ENCODE data around the gene CCDC88C. TPM values are rescaled to one million over a fixed set of nuclear protein-coding genes. Genes with fewer than 3 reads are reported as not detected.

The CCDC88C gene
- total RNA-seq, 1 experiment from 2014 or later, result 21.3 TPM

GRCh38 chr14:91238085-91238484, 179.5 kb downstream of the CCDC88C start:
- intact Hi-C loops (cut with micrococcal nuclease; ENCODE audit: unreplicated experiment), result no loop called here

GRCh38 chr14:91237219-91237618, 180.4 kb downstream of the CCDC88C start:
- Histone ChIP-seq H3K27ac (ENCODE audit: low read length) (no peak overlapping the region), H3K4me3 (ENCODE audit: low read depth in 2 of 2, low read length in 2 of 2) (no peak overlapping the region), H3K9me3 (ENCODE audit: control insufficient read depth, insufficient read depth, low read depth, low read length) (no peaks in the 10 kb centered on the region), H3K27me3 (ENCODE audit: control insufficient read depth, insufficient read depth, low read length) (no peaks in the 10 kb centered on the region; the same call in 1 of the 2 replicates), H3K4me1 (ENCODE audit: control insufficient read depth, insufficient read depth, low read length) (no peaks in the 10 kb centered on the region), H3K36me3 (ENCODE audit: control insufficient read depth, insufficient read depth, low read length) (no peaks in the 10 kb centered on the region)
- ATAC-seq, result no peak
- ChIA-PET CTCF (no interaction called here), POLR2A (interaction anchor here (0.6 kb wide), 1 partner anchor 60 kb away, joined by 3 read pairs; no protein-coding TSS in a partner anchor)
- DNase-seq (ENCODE audit: low read depth, low spot score), result no peak
- TF ChIP-seq SIN3A (IDR thresholded peaks at IDR 0.05; ENCODE audit: borderline replicate concordance, insufficient read depth, low read depth, low read length) (no peak), CTCF (IDR thresholded peaks at IDR 0.05) (no peak), TCF7L2 (IDR thresholded peaks at IDR 0.05; ENCODE audit: low read depth, low read length) (no peak)
- intact Hi-C loops (cut with micrococcal nuclease; ENCODE audit: unreplicated experiment) (no loop called here), in situ Hi-C loops (cut with HindIII; ENCODE audit: low pct_unique_long_range_greater_than_20kb, low sequenced_read_pairs) (no loop called here)
- BruUV-seq (replicated peaks), result no TSS peak

More at GRCh38 chr14:91238085-91238484, 179.5 kb downstream of the CCDC88C start:
- no peak for TF ChIP-seq REST (IDR thresholded peaks at IDR 0.05; ENCODE audit: insufficient read depth in 1 of 2, low read depth in 2 of 2, low read length in 1 of 2)
- TF ChIP-seq POLR2AphosphoS5 (IDR thresholded peaks at IDR 0.05; ENCODE audit: low read depth, low read length), result no peak
- TF ChIP-seq CTCF (IDR thresholded peaks at IDR 0.05), result no peak
- no peak for TF ChIP-seq SIN3A (IDR thresholded peaks at IDR 0.05; ENCODE audit: borderline replicate concordance, insufficient read depth, low read depth, low read length)
- TF ChIP-seq TCF7L2 (IDR thresholded peaks at IDR 0.05; ENCODE audit: low read depth, low read length), result no peak
- no peak overlapping the region for H3K27ac ChIP-seq (ENCODE audit: low read length)
- H3K27me3 ChIP-seq (ENCODE audit: control insufficient read depth, insufficient read depth, low read length), result no peaks in the 10 kb centered on the region; the same call in 1 of the 2 replicates
- no peak for ATAC-seq
- in situ Hi-C loops (cut with HindIII; ENCODE audit: low pct_unique_long_range_greater_than_20kb, low sequenced_read_pairs), result no loop called here
- CTCF ChIA-PET, result no interaction called here
- no peaks in the 10 kb centered on the region for H3K9me3 ChIP-seq (ENCODE audit: control insufficient read depth, insufficient read depth, low read depth, low read length)
- no peaks in the 10 kb centered on the region for H3K36me3 ChIP-seq (ENCODE audit: control insufficient read depth, insufficient read depth, low read length)
- no TSS peak for BruUV-seq (replicated peaks)
- no peak for DNase-seq (ENCODE audit: low read depth, low spot score)
- H3K4me3 ChIP-seq (ENCODE audit: low read depth in 2 of 2, low read length in 2 of 2), result no peak overlapping the region
- no peaks in the 10 kb centered on the region for H3K4me1 ChIP-seq (ENCODE audit: control insufficient read depth, insufficient read depth, low read length)
- POLR2A ChIA-PET, result no interaction called here
